Uterus (tissue), 2 donors: ENCODE results near the gene TMEM217.

Experiments used
- POLR2A ChIP-seq, 2 donors: fragments of 450-650 bp; IDR thresholded peaks; one replicate each; pipeline ENCODE4 v1.6.1; 2016; ENCODE audit warnings: antibody characterized with exemption in 2 of 2, mild to moderate bottlenecking in 1 of 2, moderate library complexity in 1 of 2
- TF ChIP-seq, protein P1 (sequence below), 4 experiments: fragments of 200-600 bp in 2 of 4; fragments of 450-650 bp in 2 of 4; sonication (generic) in 2 of 4; IDR thresholded peaks; one replicate each; pipeline ENCODE4 v1.5.1; 2016 to 2019; ENCODE audit warnings: antibody characterized with exemption in 4 of 4, mild to moderate bottlenecking in 2 of 4, moderate library complexity in 1 of 4

DNA sequence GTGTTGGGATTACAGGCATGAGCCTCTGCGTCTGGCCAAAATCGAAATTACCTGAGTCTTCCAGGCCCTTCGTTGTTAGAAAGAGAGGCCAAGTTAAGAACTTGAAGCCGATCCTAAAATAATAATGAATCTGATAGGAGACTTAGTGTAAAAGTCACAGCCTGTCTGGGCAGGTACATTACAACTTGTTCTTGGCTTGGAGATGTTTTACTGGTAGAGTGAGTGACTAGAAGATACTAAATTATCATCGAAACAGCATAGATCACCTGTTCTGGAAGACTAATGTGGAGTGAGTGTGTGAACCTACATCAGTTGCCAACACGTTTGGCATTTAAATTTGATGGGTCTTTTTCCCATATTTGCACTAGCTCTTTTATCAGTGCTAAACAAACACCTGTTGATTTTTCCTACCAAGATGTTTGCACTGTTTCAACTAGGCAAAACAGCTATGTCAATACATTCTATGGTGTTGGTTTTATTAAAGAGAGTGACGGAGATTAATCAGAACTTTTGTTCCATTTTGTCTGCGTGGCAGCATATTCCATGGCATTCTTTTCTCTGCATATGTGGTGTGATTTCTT lies 4.6 kb upstream of the TMEM217 start:
- TF ChIP-seq, protein P1, sequence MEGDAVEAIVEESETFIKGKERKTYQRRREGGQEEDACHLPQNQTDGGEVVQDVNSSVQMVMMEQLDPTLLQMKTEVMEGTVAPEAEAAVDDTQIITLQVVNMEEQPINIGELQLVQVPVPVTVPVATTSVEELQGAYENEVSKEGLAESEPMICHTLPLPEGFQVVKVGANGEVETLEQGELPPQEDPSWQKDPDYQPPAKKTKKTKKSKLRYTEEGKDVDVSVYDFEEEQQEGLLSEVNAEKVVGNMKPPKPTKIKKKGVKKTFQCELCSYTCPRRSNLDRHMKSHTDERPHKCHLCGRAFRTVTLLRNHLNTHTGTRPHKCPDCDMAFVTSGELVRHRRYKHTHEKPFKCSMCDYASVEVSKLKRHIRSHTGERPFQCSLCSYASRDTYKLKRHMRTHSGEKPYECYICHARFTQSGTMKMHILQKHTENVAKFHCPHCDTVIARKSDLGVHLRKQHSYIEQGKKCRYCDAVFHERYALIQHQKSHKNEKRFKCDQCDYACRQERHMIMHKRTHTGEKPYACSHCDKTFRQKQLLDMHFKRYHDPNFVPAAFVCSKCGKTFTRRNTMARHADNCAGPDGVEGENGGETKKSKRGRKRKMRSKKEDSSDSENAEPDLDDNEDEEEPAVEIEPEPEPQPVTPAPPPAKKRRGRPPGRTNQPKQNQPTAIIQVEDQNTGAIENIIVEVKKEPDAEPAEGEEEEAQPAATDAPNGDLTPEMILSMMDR (IDR thresholded peaks at IDR 0.05), result no peak
- TF ChIP-seq POLR2A (IDR thresholded peaks at IDR 0.05), result no peak
